HG03565 (cell line): ENCODE data around the gene SYNPR.

Source experiments
- ATAC-seq: cut with Tn5 transposase; IDR thresholded peaks from one replicate; pipeline ENCODE4 v1.9.1; 2021; ENCODE audit warnings: mild to moderate bottlenecking, moderate library complexity; ENCODE audit not compliant: unreplicated experiment

Gene SYNPR

GRCh38 chr3:63303238-63303637 is 25.1 kb downstream of the SYNPR start:
- ATAC-seq, result no peak

- ATAC-seq, result no peak
Measured at GRCh38 chr3:63304421-63304820, 26.3 kb downstream of the SYNPR start.

DNA sequence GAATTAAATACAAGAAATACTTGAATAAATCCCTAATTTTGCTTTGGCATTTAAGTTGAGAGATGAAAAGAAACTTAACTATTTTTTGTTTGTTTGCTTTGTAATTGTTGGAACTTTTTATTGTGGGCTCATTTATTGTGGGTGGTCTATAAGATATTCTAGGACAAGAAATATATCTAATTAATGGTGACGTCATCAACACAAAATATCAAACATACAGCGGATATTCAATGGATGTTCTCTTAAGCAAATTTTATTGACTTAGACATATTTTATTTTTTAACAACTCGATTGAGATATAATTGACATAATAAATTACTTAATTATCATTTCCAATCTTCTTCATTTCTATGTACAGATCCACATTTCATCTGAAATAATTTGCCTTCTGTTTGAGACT is 30.0 kb downstream of the SYNPR start:
- ATAC-seq, result no peak

DNA sequence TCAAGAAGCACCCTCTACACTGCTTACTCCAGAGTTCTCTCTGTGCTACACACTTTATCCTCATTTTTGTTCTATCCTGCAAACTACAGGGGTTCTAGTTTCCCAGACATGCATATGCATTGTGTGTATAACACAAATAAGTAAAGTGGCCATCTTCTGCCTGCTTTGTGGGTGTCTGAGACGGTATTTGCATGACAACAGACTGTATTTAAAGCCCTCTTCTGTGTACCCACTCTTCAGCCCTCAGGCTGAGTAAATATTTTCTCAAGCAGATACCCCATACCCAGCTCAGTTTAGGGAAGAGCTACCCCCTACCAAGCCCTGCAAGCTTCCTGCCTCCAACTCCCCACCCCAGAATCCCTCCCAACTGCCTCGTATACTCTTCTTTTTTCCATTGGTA is 31.7 kb downstream of the SYNPR start:
- no peak for ATAC-seq

- ATAC-seq, result no peak
Measured at GRCh38 chr3:63323766-63324165, 45.7 kb downstream of the SYNPR start.

- no peak for ATAC-seq
Measured at GRCh38 chr3:63324621-63325020, 46.5 kb downstream of the SYNPR start.

DNA sequence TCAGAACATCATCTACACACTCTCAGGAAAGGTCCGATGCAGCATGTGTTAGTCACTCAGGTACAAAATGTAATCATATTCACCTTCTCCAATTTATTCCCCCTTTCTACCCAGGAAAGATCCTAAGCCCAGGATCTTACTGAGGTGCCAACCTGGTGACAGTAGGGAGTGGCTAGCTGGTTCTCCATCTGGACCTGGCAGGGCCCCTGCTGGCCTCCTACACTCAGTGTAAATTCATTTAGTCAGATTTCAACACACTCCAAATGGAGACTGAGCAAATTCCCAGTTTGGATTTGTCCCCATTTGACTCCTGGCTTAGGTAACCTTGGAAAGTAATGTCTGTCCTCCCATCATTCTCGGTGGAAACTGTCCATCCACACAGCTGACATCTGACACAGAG is 47.3 kb downstream of the SYNPR start:
- no peak for ATAC-seq

GRCh38 chr3:63328365-63328764 is 50.3 kb downstream of the SYNPR start:
- ATAC-seq, result no peak

- ATAC-seq, result no peak
Measured at GRCh38 chr3:63331520-63331919, 53.4 kb downstream of the SYNPR start.

DNA sequence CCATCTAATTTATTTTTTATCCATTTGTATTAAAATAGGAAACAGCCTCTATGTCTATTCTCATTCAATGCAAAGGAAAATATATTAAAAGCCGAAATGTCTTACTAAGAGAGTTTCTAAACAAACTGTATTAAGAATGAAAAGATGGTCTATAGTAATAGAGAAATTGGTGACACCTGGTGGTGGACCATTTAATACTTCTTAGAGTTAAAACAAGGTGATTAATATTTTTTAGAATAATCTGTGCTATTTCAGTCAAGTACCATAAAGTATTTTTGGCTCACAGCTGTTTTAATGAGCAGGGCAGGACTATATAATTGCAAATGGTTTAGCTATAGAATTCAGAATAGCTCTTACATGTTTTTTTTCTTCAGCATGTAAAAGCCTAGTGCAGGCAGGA is 55.7 kb downstream of the SYNPR start:
- ATAC-seq, result no peak

GRCh38 chr3:63338351-63338750 is 60.2 kb downstream of the SYNPR start:
- ATAC-seq, result no peak

DNA sequence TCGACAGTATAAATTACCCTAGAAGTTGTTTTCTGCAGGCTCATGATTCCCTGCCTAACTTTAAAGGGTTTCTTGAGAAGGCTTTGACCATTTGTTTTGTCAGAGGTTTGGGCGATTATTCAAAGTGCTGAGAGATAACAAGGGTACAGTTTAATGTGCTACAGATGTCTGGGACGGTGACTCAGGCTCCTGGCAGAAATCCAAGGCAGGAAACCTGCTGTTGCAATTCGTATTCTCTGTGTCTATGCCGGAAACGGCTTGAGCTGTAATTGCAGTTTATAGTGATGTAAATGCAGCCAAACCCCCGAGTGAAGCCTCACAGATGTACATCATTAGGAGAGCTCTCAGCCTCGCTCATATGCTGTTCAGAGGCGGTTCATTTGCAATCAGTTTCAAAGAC is 65.6 kb downstream of the SYNPR start:
- no peak for ATAC-seq

DNA sequence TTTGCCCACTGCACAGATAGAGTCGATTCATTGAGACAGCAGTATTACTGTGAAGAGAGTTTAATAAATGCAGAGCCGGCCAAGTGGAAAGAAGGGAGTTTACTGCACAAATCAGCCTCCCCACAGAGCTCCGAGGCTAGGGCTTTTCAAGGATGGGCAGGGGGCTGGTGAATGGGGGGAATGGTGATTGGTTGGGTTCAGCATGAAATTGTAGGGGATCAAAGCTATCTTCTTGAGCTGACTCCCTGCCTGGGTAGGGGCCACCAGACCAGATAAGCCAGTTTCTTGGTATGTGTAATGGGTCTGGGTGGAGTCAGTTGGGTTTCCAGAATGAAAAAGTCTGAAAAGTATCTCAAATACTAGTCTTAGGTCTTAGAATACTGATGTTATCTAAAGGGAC is 66.6 kb downstream of the SYNPR start:
- ATAC-seq, result no peak

GRCh38 chr3:63349583-63350573 is 71.8 kb downstream of the SYNPR start:
- ATAC-seq, result peak; percentile 92

GRCh38 chr3:63351159-63352007 is 73.3 kb downstream of the SYNPR start:
- peak; percentile 59 for ATAC-seq

- ATAC-seq, result no peak
Measured at GRCh38 chr3:63352008-63352279, 73.8 kb downstream of the SYNPR start.

- ATAC-seq, result no peak
Measured at GRCh38 chr3:63353383-63353782, 75.3 kb downstream of the SYNPR start.

- no peak for ATAC-seq
Measured at GRCh38 chr3:63354160-63354559, 76.1 kb downstream of the SYNPR start.

DNA sequence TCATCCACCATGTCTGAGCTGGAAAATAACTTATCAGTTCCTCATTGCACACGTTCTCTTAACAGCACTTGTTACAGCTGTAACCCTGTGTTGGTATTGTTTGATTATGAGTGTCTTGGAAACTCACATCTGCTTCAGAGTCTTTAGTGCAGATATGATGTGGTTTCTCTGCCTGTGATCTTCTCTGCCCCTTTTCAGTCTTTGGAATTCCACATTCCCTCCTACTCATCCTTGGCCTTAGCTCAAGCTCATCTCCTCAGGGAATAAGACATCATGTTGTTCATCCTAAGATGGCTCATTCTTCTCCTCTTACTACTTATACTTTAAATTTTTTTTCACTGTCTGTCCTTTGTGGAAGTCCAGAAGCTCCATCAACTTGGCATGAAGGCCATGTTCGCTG is 77.7 kb downstream of the SYNPR start:
- no peak for ATAC-seq

GRCh38 chr3:63364495-63364894 is 86.4 kb downstream of the SYNPR start:
- no peak for ATAC-seq

DNA sequence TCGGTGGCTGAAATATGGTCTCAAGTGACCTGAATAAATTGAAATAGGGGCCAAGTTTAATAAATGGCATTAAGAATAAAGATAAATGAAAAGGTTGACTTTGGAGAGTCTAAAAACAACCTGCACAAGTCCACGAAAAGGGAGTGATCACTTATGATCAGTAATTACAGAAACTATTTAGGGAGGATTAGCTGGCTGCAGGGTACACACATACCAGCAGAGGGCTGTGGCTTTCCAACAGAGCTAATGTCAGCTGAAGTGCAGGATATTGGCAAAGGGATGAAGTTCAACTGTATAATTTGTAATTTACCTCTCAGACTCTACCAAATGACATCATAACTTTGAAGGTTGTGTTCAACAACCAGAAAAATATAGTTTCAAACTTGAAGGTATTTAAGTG is 86.8 kb downstream of the SYNPR start:
- no peak for ATAC-seq

DNA sequence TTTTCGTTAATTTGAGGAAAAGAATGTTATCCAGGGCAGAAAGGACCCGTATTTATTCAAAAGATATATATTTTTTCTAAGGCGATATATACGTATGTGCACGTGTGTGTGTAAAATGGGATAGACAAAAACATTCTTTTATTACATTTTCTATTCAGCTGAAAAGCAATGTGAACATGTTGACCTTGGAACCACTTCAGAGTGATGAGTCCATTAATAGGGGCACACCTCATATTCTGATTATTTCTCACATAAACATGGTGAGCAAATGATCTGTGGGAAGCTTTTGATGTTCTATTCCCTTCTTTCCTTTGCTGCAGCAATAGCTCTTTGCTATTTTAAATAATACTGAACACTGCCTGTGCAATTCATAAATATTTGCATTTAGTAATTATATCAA is 87.6 kb downstream of the SYNPR start:
- ATAC-seq, result no peak
